Effector CD8-positive, alpha-beta T cell (primary cell): ENCODE measurements around the gene IL1R2.

ENCODE experiments used
- DNase-seq: peaks from one replicate; lab custom pipeline; 2025; lab: John Stamatoyannopoulos, UW

The IL1R2 gene

GRCh38 chr2:101975171-101975870, 16.4 kb upstream of the IL1R2 start:
- no peak for DNase-seq

GRCh38 chr2:101976891-101977290, 14.9 kb upstream of the IL1R2 start:
- no peak for DNase-seq

GRCh38 chr2:101980368-101980767, 11.4 kb upstream of the IL1R2 start:
- DNase-seq, result no peak

- no peak for DNase-seq
Observed at GRCh38 chr2:101981066-101981465, 10.7 kb upstream of the IL1R2 start.

- no peak for DNase-seq
Observed at GRCh38 chr2:101981504-101981903, 10.3 kb upstream of the IL1R2 start.

- DNase-seq, result no peak
Observed at GRCh38 chr2:101982495-101983029, 9.2 kb upstream of the IL1R2 start.

GRCh38 chr2:101983486-101983885, 8.3 kb upstream of the IL1R2 start:
- DNase-seq, result no peak

- no peak for DNase-seq
Observed at GRCh38 chr2:101983928-101984327, 7.8 kb upstream of the IL1R2 start.

GRCh38 chr2:101984656-101985055, 7.1 kb upstream of the IL1R2 start:
- DNase-seq, result no peak

GRCh38 chr2:101985101-101985792, 6.5 kb upstream of the IL1R2 start:
- DNase-seq, result no peak

GRCh38 chr2:101985793-101986164, 6.0 kb upstream of the IL1R2 start:
- DNase-seq, result no peak

GRCh38 chr2:101986376-101986775, 5.4 kb upstream of the IL1R2 start:
- DNase-seq, result no peak

GRCh38 chr2:101986804-101987740, 4.7 kb upstream of the IL1R2 start:
- DNase-seq, result no peak

- DNase-seq, result no peak
Observed at GRCh38 chr2:101987832-101988231, 3.9 kb upstream of the IL1R2 start.

GRCh38 chr2:101988541-101988940, 3.2 kb upstream of the IL1R2 start:
- no peak for DNase-seq

GRCh38 chr2:101989740-101990460, 1.9 kb upstream of the IL1R2 start:
- no peak for DNase-seq

- DNase-seq, result no peak
Observed at GRCh38 chr2:101993772-101994171, 2.0 kb downstream of the IL1R2 start.

- DNase-seq, result no peak
Observed at GRCh38 chr2:101995019-101995418, 3.3 kb downstream of the IL1R2 start.

GRCh38 chr2:101995804-101996203, 4.0 kb downstream of the IL1R2 start:
- no peak for DNase-seq

GRCh38 chr2:101998556-101998895, 6.8 kb downstream of the IL1R2 start:
- no peak for DNase-seq

GRCh38 chr2:101998896-101999789, 7.4 kb downstream of the IL1R2 start:
- DNase-seq, result no peak
